Pulmonary artery endothelial cell (primary cell): ENCODE results near the gene FOXN3. TPM values are rescaled to one million over a fixed set of nuclear protein-coding genes. Genes with fewer than 3 reads are reported as not detected.
"Not testable (repeated sequence)": the region's sequence is repeated elsewhere in the genome, so short reads cannot be mapped to it uniquely, and the experiment has no call there.

Source experiments
- DNase-seq: peaks from one replicate; pipeline ENCODE4 v3.0.0-alpha.2; 2011; ENCODE audit warnings: low read depth, low spot score
- total RNA-seq: library from RNA; depleted of rRNA; stranded (reverse); fragments of >200 nt; gene quantifications from 2 replicates; pipeline ENCODE4 v1.2.3, GENCODE V29; 2014

Gene FOXN3
- total RNA-seq, 1 donor from 2014 or later = 14.2 TPM

DNA sequence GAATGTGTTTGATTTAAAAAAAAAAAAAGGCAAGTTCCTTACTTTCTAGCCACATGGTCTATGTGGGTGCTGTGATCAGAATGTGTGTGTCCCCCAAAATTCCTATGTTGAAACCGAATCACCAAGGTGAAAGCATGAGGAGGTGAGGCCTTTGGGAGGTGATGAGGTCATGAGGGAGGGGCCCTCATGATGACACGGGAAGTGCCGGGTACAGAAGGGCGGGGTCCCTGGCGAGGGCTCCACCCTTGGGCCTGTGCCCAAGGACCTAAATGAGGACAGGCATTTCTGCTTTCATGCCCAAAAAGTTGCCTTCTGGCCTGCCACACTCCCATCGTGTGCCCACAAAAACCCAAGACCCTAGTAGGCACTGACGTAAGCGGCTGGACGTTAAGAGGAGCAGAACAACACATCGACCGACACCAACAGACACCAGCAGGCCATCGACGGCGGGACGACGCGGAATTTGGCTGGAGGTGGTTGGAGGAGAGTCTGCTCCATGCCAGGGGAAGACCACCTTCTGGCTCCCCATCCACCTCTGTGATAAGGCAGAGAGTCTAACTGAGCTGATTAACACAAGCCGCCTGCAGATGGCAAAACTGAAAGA, 211.8 kb downstream of the FOXN3 start:
- DNase-seq = no peak

DNA sequence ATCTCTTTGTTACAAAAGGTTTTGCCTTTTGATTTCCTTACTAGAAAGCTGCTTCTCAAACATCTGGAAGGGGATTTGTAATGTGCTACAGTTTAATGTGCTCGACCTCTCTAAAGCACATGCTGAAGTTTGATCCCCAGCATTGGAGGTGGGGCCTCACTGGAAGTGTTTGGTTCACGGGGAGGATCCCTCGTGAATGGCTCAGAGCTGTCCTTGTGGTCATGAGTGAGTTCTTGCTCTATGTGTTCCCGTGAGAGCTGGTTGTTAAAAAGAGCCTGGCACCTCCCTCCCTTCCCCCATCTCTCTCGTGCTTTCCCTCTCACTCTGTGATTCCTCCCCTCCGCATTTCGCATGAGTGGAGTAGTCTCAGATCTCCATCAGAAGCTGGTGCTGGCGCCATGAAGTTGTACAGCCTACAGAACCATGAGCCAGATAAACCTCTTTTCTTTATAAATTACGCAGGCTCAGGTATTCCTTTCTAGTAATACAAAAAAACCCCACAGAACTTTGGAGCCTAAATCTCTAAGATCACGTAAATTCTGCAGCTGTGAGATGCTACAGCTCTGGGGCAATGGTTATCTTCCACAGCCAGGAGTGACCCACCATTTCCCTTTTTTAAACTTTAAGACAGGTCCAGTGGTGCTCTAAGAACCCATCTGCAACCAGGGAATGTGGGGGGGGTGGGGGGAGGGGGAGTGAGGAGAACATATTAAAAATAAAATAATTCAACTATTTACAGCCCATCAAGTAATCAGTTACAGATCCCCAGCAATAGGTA, 214.4 kb downstream of the FOXN3 start:
- DNase-seq = no peak

DNA sequence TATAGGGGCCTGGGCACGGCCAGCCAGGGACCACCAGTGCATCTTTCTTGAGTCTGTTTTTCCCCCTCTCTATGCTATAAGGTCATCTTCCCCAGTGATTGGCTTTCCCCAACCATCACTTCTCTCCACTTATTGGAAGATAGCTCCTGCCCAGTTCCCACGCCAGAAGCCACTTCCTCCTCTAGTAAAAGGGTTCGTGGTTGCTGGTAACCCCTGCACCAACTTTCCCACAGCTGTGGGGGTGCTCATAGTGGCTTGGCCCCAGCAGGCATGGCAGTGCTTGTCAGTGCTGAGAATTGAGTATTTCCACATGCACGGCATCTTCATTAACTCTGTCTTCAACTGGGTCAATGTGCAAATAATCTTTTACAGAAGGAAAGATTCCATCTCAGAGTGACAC, 215.4 kb downstream of the FOXN3 start:
- DNase-seq = no peak

DNA sequence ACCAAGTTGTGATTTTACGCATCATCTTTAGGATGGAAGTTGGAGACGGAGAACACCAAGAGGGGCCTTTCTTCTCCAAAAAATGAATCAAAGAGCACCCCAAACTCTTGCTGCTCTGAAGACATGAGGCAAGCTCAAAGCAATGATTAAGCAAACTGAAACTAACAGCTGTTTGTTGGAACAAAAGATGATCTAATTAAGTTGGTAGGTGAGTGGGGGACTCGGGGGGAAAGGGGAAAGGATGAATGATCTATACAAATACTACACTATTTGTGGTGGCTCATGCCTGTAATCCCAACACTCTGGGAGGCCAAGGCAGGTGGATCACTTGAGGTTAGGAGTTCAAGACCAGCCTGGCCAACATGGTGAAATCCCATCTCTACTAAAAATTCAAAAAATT, 217.7 kb downstream of the FOXN3 start:
- DNase-seq = not testable (repeated sequence)

DNA sequence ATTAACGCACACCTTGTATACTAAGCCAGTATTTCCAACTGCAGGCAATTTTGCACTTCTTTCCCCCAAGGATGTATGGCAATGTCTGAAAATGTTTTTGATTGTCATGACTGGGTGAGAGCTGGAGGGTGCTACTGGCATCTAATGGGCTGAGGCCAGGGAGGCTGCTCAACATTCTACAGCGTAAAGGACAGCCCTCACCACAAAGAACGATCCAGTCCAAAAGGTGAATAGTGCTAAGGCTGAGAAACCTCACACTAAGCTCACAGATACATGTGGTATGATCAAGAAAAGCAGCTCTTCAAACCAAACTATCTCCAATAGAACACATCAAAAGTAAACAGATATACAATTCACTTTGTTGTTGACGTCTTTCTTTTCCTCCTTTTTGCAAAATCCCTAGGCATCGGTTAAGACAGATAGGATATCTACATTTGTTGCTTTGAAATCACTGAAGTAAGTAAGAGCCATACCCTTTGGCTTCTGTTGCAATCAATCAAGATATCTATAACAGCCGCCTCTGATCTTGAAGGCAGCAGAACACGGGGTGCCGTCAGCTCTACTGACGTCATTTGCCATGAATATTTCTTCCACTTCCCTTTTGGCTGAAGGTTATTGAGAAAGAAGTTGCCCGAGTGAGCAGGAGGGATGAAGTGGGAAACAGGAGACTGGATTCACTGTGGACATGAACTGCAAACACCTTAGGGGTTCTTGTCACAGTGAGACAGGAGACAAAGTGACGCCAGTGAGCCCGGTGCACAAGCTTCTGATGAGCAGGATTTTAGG, 218.3 kb downstream of the FOXN3 start:
- DNase-seq = no peak

DNA sequence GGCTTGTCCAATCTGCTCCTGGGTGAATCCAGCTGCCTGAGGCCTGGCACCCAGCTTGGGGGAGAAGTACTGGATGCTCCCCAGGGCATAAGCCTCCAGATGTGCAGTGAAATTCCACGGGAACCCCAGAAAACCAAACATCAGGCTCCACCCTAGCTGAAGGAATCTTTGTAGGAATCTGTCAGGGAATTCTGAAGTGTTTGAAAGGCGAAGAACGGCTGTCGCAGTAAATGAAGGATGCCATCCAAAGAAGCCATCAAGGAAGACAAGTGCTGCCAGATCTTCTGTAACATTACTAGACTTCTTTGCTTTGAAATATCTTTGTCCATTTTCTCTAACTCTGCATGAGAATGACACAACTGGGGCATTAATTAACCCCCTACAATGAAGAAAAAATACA, 219.4 kb downstream of the FOXN3 start:
- DNase-seq = no peak

DNA sequence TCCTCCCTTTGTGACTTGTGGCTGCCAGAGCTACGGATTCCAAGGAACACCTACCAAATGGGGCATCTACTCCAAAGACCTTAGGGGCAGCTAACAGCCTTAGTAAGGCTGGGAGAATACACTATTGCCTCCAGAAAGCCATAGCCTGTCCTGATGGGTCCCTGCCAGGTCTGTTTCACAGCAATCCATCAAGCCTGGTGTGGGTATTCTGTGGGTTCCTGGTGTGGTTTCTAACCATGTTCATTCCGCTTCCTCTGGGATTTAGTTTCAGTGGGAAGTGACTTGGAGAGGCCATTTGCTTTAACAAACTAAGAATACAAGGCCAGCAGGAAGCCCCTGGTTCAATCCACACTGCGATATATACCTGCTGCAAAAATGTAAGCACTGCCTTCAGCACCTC, 220.5 kb downstream of the FOXN3 start:
- DNase-seq = no peak

DNA sequence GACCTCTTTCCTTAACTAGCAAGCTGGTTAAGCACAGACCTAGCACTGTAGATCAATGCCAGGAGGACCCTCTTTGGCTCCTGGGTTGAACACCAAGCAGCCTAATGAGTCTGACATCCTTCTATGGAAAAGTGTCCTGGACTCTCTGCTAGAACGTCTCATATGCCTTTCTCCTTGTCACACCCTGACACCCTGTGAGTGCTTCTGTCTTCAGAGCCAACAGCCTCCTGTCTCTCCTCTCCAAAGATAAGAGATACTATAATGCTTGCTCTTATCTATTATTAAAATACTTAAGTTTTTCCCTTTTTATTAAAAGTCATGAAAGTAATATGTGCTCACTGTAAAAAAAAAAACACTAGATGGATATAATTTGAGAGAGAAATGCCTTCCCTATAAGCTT, 222.7 kb downstream of the FOXN3 start:
- DNase-seq = no peak

DNA sequence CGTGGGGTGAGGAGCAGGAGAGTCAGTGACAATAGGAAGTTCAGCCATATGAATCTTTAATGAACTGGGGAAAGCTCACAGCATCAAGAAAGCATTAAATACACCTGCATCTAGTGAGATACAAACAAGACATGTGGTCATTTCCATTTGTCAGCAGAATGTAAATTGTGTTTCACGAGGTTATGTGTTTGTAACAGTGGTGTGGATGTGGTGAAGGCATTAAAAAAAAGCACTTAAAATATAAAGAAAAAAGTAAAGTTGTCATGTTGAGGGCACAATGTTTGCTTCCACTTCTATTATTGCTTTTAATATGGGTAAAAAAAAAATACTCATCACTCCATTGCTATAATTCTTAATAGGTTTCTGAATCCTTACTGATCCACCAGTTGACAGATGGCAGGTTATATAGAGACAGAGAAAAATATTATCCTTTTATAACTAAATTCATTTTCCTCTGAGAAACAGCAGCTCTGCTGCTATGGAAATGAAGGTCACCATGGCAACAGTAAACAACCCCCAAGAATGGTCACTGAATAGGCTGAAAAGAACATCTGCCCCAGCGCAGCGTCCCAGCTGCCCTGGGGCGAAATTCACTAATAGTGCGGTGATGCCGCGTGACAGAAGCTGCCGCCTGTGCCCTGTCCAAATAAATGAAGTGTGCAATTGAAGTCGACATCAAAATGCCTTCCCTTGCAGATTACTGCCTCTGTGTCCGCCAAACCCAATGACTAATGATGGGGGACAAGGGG, 226.1 kb downstream of the FOXN3 start:
- no peak for DNase-seq

DNA sequence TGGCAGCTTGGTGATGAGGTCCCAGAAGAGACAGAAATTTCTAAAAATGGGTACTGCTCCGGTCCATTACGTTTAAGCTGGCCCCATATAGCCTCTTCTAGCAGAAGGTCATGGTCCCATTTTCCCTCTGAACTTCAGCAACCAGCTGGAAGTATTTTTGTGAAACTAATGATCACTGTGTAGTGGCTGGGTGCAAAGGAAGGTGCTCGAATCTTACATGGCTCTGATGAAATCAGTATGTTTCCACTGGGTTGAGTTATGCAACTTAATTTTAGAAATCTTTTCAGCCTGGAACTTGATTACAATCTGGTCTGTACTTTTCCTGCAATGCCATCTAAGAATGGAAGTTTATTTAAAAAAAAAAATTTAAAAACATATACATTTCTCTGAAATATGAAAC, 228.5 kb downstream of the FOXN3 start:
- DNase-seq = no peak

DNA sequence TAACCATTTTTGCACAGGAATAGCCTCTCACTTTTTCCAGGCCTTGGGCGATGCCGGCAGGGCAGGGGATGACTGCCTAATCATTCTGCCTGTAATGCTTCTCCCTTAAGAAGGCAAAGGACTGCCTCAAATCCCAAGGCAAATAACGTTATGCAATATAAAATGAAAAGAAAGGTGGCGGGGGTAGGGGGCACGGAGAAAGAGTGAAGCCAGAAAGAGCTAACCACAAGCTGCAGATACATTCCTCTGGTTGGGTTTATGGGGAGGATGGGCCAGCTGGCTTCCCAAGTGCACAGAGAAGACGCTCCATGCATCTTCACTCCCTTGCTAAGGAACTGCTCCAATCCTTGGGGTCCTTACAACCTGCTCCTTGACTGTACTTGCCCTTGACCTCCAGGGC, 229.5 kb downstream of the FOXN3 start:
- no peak for DNase-seq

DNA sequence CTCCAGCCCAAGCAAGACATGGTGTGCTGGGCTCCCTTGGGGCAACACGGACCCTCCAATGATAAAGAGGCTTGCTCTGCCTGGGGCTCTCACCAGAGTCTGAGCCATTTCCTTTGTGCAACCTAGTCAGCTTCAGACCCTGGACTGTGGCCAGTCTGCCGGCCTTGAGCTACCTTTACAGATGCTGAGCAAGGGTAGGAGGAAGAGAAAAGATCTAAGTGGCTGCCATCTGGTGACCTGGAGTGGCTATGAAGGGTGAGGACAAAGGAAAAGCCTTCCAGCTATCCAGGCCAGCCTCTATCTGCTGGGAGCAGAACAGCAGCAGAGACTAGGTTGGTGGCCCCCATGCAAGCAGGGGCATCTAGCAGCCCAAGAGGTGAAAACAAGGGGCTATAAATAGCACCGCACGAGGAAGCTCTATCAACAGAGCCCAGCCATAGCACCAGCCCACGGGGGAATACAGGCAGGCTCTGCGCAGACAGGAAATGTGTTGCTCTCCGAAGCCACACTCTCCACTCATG, 230.1 kb downstream of the FOXN3 start:
- no peak for DNase-seq

DNA sequence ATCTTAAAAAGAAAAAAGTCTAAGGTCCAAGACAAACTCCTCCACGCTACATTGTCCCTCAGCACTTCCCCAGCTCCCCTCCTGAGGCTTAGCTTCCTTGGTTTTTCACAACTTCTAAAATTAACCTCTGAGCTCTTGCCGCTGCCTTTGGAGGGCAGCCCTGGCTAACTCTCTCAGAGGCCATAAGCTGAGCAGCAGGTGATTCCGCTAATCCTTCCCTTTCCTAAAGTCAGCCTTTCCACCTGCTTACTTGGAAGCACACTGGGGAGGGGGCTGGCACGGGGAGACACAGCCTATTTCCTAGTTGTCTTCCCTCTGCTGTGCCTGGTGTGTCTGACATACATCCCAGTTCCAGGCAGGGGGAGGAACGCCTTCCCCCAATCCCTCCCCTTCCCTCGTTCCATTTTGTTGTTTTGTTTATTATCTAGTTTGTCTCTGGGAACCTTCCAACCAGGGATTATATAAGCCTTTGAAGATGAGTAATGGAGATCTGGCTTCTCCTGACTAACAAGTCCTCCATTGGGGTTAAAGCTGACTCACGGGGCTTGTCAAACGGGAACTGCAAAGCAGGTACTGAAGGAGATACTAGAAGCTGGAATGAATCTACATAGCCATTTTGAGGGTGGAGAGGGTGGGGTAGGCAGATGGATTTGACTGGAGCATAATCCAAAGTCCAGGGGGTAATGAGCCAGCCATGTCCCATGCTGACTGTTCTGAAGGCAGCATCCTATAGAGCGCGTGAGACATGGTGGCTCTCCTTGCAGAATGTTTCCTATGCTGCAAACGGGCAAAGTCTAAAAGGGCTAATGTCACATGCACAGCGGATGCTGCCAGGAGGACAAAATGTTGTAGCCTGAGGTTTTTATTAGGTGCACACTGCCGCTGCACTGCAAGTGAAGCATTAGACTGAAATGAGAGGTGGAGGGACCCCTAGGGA, 230.8 kb downstream of the FOXN3 start:
- DNase-seq = no peak

DNA sequence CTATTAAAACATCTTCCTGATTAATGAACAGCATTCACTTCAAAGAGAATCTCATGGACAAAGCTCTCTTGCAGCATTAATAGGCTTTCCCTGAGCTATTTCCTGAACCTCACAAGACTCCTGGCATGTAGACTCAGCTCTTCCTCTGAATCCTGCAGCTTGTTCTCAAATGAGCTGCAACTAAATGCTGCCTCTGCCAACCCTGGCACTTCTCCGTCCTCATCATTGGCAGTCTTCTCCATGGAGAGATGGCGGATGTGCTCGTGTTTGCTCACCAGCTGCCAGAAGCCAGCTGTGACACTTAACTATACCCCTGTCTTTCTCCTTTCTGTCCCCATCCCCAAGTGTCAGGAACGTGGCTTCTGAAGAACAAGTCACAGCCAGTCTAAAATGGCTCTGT, 232.1 kb downstream of the FOXN3 start:
- no peak for DNase-seq

DNA sequence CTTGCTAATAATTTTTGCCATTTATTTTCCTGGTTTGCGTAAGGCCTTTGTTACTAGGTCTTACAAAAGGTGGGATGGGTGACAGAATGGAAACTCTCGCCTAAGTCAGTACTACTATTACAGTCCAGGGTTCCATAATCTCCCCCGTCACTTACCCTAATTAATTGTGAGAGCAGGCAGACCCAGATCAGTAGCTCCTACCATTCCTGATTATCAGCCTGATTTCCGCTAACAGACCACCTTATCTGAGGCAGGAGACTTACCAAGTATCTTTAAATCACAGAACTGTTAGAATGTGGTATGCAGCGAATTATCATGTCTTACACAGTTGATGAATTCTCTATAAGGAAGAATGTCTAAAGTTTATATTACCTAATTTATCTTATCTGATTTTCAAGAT, 234.7 kb downstream of the FOXN3 start:
- DNase-seq = no peak

DNA sequence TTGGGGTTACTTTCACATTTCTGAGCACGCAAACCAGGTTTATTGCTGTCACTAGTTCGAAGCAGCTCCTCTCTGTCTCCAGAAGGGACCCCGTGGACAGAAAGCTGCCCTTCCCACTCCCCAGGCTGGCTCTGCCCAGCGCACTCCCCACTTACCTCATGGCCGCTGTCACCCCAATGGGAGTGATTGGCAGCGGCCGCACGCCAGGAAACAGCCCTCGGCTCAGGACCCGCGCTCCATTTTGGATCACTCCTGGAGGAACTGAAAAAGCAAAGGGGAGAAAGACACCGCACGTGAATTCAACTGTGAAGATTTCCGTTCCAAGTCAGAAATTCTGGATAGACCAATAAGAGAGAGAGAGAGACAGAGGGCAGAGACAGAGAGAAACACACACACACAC, 236.5 kb downstream of the FOXN3 start:
- DNase-seq = no peak

DNA sequence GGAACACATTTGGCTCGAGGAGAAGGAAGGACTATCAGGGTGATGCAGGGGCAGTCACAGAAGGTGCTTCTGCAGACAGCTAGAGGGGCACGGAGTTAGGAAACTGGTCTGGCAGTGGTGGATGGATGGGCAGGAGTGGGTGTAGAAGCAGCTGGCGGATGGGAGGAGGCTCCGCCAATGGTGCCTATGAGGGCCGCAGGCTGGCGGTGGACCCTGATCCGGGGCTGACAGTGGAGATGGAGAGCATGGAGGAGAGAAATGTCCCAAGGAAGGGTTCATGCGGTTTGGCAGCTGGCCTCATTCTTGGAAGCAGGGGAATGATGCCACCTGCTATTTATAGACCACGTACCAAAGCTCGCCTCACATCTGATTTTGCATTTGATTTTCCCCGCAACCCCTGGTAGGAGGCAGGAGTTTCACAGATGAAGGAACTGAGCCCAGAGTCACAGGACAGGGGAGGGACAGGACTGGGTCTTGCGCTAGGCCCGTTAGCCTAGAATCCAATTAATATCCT, 237.1 kb downstream of the FOXN3 start:
- DNase-seq = no peak

DNA sequence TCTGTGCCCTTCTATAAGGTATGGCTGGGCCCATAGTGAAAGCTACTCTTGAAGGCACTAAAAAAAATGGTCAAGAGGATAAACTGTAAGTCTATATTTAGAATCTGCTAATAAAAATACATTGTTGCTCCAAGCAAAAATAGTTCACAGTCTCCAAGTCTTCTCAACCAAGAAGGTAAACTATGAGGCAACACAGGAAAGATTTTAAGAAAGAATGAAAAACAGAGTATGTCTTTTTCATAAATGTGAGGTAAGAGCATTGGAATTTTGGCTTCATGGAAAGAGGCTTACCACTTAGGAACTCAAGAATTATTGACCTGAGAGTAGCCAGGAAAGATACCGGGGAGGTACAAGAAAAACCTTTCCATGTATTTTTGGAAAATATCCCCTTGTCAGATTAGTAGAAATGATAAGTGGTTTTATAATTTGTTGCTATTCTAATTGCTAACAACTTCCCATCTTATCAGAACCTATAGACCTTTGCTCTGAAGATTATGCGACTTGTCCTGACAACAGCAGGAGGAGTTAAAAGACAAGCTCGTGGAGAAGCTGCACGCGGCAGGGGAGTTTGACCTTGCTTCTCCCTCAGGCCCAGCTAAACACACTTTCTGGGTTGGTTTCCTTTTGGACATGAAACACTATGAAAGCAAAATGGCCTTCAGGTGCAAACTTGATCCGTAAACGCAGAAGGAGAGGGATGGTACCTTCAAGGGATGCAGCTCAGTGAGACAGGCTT, 238.1 kb downstream of the FOXN3 start:
- no peak for DNase-seq

DNA sequence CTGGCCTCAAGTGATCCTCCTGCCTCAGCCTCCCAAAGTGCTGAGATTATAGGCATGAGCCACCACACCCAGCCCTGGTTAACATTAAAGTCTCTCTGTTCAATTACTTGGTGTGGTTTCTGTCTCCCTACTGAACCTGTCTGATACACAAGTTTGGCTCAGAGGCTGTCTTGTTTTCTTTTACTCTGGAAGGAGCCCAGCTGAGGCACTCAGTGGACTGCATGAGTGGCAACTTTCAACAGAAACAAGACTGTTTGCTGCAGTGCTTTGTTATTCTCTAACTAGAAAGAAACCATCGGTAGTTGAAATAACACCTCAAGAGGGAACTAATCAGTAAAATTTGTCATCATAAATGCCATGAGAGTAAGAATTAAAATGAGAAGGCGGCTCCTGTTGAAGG, 238.7 kb downstream of the FOXN3 start:
- no peak for DNase-seq
